Measurements from ENCODE around the gene CDC20.
A peak's percentile ranks its signal among the peaks of the same experiment; 100 is the strongest.

Gene CDC20

DNA sequence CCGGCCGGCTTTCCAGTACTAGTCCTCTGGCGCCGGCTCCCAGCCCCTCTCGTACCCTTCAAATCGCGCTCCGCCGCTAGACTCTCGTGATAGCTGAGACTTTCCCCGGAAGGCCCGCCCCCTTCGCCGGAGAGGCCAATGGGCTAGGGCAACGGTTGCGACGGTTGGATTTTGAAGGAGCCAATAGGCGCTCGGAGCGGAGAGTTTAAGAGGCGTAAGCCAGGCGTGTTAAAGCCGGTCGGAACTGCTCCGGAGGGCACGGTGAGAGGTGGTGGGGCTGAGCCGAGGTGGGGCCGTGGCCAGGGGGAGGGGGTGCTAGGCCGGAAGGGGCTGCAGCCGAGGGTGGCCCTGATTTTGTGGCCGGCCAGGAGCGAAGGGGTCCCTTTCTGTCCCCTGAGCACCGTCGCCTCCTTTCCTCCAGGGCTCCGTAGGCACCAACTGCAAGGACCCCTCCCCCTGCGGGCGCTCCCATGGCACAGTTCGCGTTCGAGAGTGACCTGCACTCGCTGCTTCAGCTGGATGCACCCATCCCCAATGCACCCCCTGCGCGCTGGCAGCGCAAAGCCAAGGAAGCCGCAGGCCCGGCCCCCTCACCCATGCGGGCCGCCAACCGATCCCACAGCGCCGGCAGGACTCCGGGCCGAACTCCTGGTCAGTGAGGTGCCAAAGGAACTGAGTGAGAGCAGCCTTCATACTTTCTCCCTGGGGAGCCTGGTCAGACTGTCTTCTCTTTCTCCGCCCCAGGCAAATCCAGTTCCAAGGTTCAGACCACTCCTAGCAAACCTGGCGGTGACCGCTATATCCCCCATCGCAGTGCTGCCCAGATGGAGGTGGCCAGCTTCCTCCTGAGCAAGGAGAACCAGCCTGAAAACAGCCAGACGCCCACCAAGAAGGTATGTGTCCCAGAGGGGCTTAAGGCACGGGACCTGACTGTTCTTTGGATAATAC, at the start of gene CDC20:
CDC20 (plus strand) TSS at position 236 of the 948 bp plus-strand sequence; CDS start at position 471, 235 bp downstream.
- H3K4me1 Mint-ChIP-seq (ENCODE audit: low read depth): peaks cover 18% of the 10 kb centered on the region
- peak within 1 kb of the TSS; percentile 94 for H3K4me3 Mint-ChIP-seq
- peaks cover 13% of the 10 kb centered on the region for H3K36me3 Mint-ChIP-seq
- no peaks in the 10 kb centered on the region for H3K27me3 Mint-ChIP-seq
- H3K9me3 Mint-ChIP-seq (ENCODE audit: low read depth): no peaks in the 10 kb centered on the region
- H3K27ac Mint-ChIP-seq: peak within 1 kb of the TSS; percentile 76

GRCh38 chr1:43309405-43310025, 49.3 kb upstream of the CDC20 start:
- Mint-ChIP-seq H3K4me1 (ENCODE audit: low read depth) (no peaks in the 10 kb centered on the region), H3K36me3 (no peaks in the 10 kb centered on the region), H3K4me3 (no peak overlapping the region), H3K9me3 (ENCODE audit: low read depth) (no peaks in the 10 kb centered on the region), H3K27ac (no peak overlapping the region), H3K27me3 (no peaks in the 10 kb centered on the region)

GRCh38 chr1:43311521-43311920, 47.3 kb upstream of the CDC20 start:
- no peaks in the 10 kb centered on the region for H3K36me3 Mint-ChIP-seq

GRCh38 chr1:43312212-43312623, 46.6 kb upstream of the CDC20 start:
- Mint-ChIP-seq H3K27ac (no peak overlapping the region), H3K4me1 (ENCODE audit: low read depth) (no peaks in the 10 kb centered on the region), H3K9me3 (ENCODE audit: low read depth) (no peaks in the 10 kb centered on the region), H3K4me3 (no peak overlapping the region), H3K27me3 (no peaks in the 10 kb centered on the region), H3K36me3 (no peaks in the 10 kb centered on the region)

More at GRCh38 chr1:43311521-43311920, 47.3 kb upstream of the CDC20 start:
- Mint-ChIP-seq H3K4me3 (no peak overlapping the region), H3K9me3 (ENCODE audit: low read depth) (no peaks in the 10 kb centered on the region), H3K27ac (no peak overlapping the region), H3K4me1 (ENCODE audit: low read depth) (no peaks in the 10 kb centered on the region), H3K27me3 (no peaks in the 10 kb centered on the region)

GRCh38 chr1:43312663-43313515, 45.9 kb upstream of the CDC20 start:
- no peak overlapping the region for H3K27ac Mint-ChIP-seq
- no peaks in the 10 kb centered on the region for H3K27me3 Mint-ChIP-seq
- no peaks in the 10 kb centered on the region for H3K9me3 Mint-ChIP-seq (ENCODE audit: low read depth)
- H3K36me3 Mint-ChIP-seq: no peaks in the 10 kb centered on the region
- no peak overlapping the region for H3K4me3 Mint-ChIP-seq
- H3K4me1 Mint-ChIP-seq (ENCODE audit: low read depth): no peaks in the 10 kb centered on the region

GRCh38 chr1:43313771-43314170, 45.0 kb upstream of the CDC20 start:
- H3K4me1 Mint-ChIP-seq (ENCODE audit: low read depth): no peaks in the 10 kb centered on the region
- H3K27me3 Mint-ChIP-seq: no peaks in the 10 kb centered on the region
- H3K36me3 Mint-ChIP-seq: no peaks in the 10 kb centered on the region
- H3K9me3 Mint-ChIP-seq (ENCODE audit: low read depth): no peaks in the 10 kb centered on the region
- no peak overlapping the region for H3K27ac Mint-ChIP-seq
- H3K4me3 Mint-ChIP-seq: no peak overlapping the region

DNA sequence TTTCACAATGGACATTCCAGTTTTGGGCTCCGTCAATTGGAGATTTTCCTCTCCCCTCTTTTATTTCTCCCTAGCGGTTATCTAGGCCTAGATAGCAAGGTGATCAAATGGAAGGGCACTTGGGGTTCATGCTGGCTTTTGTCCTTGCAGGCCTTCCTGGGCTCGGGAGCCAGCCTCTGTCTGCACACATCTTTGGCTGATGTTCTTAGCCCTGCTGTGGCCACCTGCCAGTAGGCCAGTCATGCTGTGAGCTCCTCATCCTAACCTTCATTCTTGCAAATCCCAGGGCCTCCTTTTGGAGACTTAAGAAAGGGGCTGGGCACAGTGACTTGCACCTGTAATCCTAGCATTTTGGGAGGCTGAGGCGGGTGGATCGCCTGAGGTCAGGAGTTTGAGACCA, 44.5 kb upstream of the CDC20 start:
- Mint-ChIP-seq H3K9me3 (ENCODE audit: low read depth) (no peaks in the 10 kb centered on the region), H3K36me3 (no peaks in the 10 kb centered on the region), H3K4me3 (no peak overlapping the region), H3K27ac (no peak overlapping the region), H3K27me3 (no peaks in the 10 kb centered on the region), H3K4me1 (ENCODE audit: low read depth) (no peaks in the 10 kb centered on the region)

DNA sequence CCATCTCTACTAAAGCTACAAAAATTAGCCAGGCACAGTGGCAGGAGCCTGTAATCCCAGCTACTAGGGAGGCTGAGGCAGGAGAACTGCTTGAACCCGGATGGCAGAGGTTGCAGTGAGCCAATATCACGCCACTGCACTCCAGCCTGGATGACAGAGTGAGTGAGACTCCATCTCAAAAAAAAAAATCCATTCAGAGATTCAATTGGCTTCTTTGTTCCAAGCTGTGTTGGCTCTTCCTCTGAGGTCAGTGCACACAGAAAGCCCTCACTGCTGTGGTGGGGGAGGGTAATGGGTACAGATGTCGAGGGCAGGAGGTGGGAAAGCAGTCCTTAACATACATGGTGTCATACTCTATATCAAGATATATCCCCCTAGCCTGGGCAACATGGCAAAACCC, 43.3 kb upstream of the CDC20 start:
- H3K9me3 Mint-ChIP-seq (ENCODE audit: low read depth): no peaks in the 10 kb centered on the region
- H3K27me3 Mint-ChIP-seq: no peaks in the 10 kb centered on the region
- no peak overlapping the region for H3K27ac Mint-ChIP-seq
- no peaks in the 10 kb centered on the region for H3K36me3 Mint-ChIP-seq
- no peaks in the 10 kb centered on the region for H3K4me1 Mint-ChIP-seq (ENCODE audit: low read depth)
- H3K4me3 Mint-ChIP-seq: no peak overlapping the region

DNA sequence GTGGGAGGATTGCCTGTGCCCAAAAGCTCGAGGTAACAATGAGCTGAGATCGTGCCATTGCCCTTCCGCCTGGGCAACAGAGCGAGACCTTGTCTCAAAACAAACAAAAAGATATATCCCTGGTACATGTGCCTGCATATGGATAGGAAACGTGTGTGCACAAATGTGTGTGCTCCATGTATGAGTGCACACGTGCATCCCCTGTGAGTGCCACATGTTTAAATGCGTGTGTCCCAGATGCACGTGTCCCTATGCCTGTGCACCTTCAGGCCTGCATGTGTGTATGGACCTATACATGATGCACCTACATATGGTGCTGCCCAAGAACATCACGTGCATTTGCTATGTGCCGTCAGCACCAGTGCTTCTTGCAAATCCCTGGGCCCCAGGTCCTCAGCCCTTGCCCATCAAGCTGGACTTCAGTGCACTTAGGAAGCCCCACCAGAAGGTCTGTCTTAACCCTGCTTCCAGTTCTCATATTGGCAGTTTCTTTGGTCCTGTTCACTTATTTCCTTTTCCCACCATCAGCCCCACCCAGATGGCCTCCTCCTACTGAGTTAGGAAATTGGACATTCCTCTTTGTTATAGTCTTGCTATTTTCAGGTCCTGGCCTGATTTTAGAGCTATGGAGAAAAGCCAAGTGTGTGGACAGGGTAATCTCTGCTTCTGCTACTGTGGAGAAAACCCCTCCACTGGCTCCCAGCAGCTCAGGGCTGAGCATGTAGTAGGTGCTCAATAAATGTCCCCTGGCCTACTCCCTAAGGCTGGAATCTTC, 42.6 kb upstream of the CDC20 start:
- Mint-ChIP-seq H3K27ac (no peak overlapping the region), H3K4me1 (ENCODE audit: low read depth) (no peaks in the 10 kb centered on the region), H3K9me3 (ENCODE audit: low read depth) (no peaks in the 10 kb centered on the region), H3K27me3 (no peaks in the 10 kb centered on the region), H3K36me3 (no peaks in the 10 kb centered on the region), H3K4me3 (no peak overlapping the region)

DNA sequence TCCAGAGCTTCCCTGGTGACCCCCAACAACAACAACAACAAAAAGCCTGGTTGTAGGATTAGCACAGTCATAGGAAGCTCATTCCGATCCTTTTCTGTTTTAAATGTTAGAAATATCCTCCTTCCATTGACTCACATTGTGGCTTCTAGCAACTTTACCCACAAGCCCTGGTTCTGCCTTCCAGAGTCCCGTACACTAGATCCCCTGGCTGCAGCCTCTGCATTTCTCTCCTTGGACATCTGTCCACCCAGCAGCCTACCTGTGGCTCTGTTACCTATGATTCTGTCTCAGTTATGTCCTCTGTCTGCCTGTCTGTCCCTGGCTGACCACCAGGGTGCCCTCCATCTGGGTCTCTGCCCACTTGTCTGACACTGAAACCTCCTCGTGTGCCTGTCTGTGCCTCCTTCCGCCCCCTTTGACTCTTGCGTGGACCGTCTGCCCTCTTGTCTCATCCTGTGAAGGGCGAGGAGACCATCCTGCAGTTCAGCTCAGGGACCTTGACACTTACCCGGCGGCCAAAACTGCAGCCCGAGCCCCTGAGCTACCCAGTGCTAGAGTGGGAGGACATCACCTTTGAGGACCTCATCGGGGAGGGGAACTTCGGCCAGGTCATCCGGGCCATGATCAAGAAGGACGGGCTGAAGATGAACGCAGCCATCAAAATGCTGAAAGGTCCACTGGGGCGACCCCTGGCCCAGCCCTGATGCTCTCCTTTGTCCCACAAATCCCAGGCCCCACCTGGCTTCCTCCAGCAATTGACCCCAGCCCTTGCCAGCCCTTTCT, 41.9 kb upstream of the CDC20 start:
- H3K4me1 Mint-ChIP-seq (ENCODE audit: low read depth): no peaks in the 10 kb centered on the region
- H3K9me3 Mint-ChIP-seq (ENCODE audit: low read depth): no peaks in the 10 kb centered on the region
- no peaks in the 10 kb centered on the region for H3K27me3 Mint-ChIP-seq
- H3K36me3 Mint-ChIP-seq: no peaks in the 10 kb centered on the region
- no peak overlapping the region for H3K4me3 Mint-ChIP-seq
- no peak overlapping the region for H3K27ac Mint-ChIP-seq

- H3K36me3 Mint-ChIP-seq: no peaks in the 10 kb centered on the region
- no peak overlapping the region for H3K27ac Mint-ChIP-seq
- no peaks in the 10 kb centered on the region for H3K9me3 Mint-ChIP-seq (ENCODE audit: low read depth)
Measured at GRCh38 chr1:43317817-43318471, 40.8 kb upstream of the CDC20 start.

DNA sequence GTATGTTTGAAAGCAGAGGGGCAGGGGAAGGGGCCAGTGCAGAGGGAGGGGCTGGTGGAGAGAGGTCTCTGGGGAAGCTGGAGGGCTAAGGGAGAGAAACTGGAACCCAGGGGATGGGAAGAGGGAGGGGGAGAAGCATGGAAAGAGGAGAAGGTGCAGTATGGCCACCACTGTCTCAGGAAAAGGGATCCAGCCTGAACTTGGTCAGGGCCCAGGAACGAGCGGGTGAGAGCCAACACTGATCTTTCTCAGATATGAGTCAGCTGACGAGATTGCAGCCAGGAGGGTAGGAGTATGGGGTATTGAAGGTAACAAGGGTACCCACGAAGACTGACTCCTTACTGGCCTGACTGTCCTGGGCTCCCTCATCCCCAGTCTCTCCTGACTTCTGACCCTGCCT, 40.0 kb upstream of the CDC20 start:
- Mint-ChIP-seq H3K36me3 (no peaks in the 10 kb centered on the region), H3K4me3 (no peak overlapping the region), H3K9me3 (ENCODE audit: low read depth) (no peaks in the 10 kb centered on the region), H3K27me3 (no peaks in the 10 kb centered on the region), H3K4me1 (ENCODE audit: low read depth) (no peaks in the 10 kb centered on the region), H3K27ac (no peak overlapping the region)

More at GRCh38 chr1:43317817-43318471, 40.8 kb upstream of the CDC20 start:
- no peaks in the 10 kb centered on the region for H3K4me1 Mint-ChIP-seq (ENCODE audit: low read depth)
- no peak overlapping the region for H3K4me3 Mint-ChIP-seq
- no peaks in the 10 kb centered on the region for H3K27me3 Mint-ChIP-seq

- Mint-ChIP-seq H3K4me3 (no peak overlapping the region), H3K27ac (no peak overlapping the region), H3K4me1 (ENCODE audit: low read depth) (no peaks in the 10 kb centered on the region), H3K27me3 (no peaks in the 10 kb centered on the region), H3K9me3 (ENCODE audit: low read depth) (peaks cover 2% of the 10 kb centered on the region), H3K36me3 (peaks cover 2% of the 10 kb centered on the region)
Measured at GRCh38 chr1:43319288-43319687, 39.5 kb upstream of the CDC20 start.
